ENCODE data around the gene VWA8. TPM values are rescaled to one million over a fixed set of nuclear protein-coding genes. Genes with fewer than 3 reads are reported as not detected.
"Not testable (repeated sequence)": the region's sequence is repeated elsewhere in the genome, so short reads cannot be mapped to it uniquely, and the experiment has no call there.

Gene VWA8
- total RNA-seq, 2 experiments from 2014 or later: 22.7 to 23.5 TPM

GRCh38 chr13:41820581-41821237, 140.2 kb downstream of the VWA8 start:
- ChIA-PET CTCF (no interaction called here), POLR2A (no interaction called here)

GRCh38 chr13:41816057-41816456, 144.9 kb downstream of the VWA8 start:
- ChIA-PET CTCF (no interaction called here), POLR2A (no interaction called here)

- ChIA-PET POLR2A (no interaction called here), CTCF (no interaction called here)
Observed at GRCh38 chr13:41813426-41813825, 147.5 kb downstream of the VWA8 start.

- CTCF ChIA-PET: no interaction called here
- POLR2A ChIA-PET: no interaction called here
Observed at GRCh38 chr13:41812851-41813250, 148.1 kb downstream of the VWA8 start.

GRCh38 chr13:41812237-41812636, 148.7 kb downstream of the VWA8 start:
- POLR2A ChIA-PET: no interaction called here
- CTCF ChIA-PET: no interaction called here

- POLR2A ChIA-PET: no interaction called here
- CTCF ChIA-PET: no interaction called here
Observed at GRCh38 chr13:41811588-41812021, 149.3 kb downstream of the VWA8 start.

- ChIA-PET POLR2A (no interaction called here), CTCF (no interaction called here)
Observed at GRCh38 chr13:41809962-41810361, 150.9 kb downstream of the VWA8 start.

GRCh38 chr13:41803445-41803735, 157.5 kb downstream of the VWA8 start:
- POLR2A ChIA-PET: not testable (repeated sequence)
- CTCF ChIA-PET: interaction anchor here (0.8 kb wide), 1 partner anchor 15 kb away, joined by 3 read pairs; no protein-coding TSS in a partner anchor

- ChIA-PET POLR2A (no interaction called here), CTCF (no interaction called here)
Observed at GRCh38 chr13:41802684-41803444, 158.0 kb downstream of the VWA8 start.

- POLR2A ChIA-PET: no interaction called here
- CTCF ChIA-PET: no interaction called here
Observed at GRCh38 chr13:41802043-41802683, 158.7 kb downstream of the VWA8 start.

GRCh38 chr13:41791056-41791455, 169.9 kb downstream of the VWA8 start:
- ChIA-PET CTCF (no interaction called here), POLR2A (no interaction called here)

- CTCF ChIA-PET: interaction anchor here (1.0 to 1.2 kb wide), 2 partner anchors 15 to 128 kb away, joined by 3 read pairs; no protein-coding TSS in a partner anchor
- POLR2A ChIA-PET: no interaction called here
Observed at GRCh38 chr13:41788552-41788951, 172.4 kb downstream of the VWA8 start.

- CTCF ChIA-PET: no interaction called here
Observed at GRCh38 chr13:41785402-41786172, 175.3 kb downstream of the VWA8 start.

GRCh38 chr13:41782086-41782485, 178.8 kb downstream of the VWA8 start:
- CTCF ChIA-PET: no interaction called here
- POLR2A ChIA-PET: no interaction called here

More at GRCh38 chr13:41785402-41786172, 175.3 kb downstream of the VWA8 start:
- POLR2A ChIA-PET: no interaction called here

GRCh38 chr13:41780715-41781706, 179.9 kb downstream of the VWA8 start:
- ChIA-PET CTCF (no interaction called here), POLR2A (no interaction called here)

GRCh38 chr13:41775251-41775650, 185.7 kb downstream of the VWA8 start:
- CTCF ChIA-PET: no interaction called here
- POLR2A ChIA-PET: no interaction called here

- CTCF ChIA-PET: no interaction called here
- POLR2A ChIA-PET: no interaction called here
Observed at GRCh38 chr13:41774605-41775218, 186.2 kb downstream of the VWA8 start.

- ChIA-PET POLR2A (no interaction called here), CTCF (no interaction called here)
Observed at GRCh38 chr13:41767801-41768200, 193.1 kb downstream of the VWA8 start.

GRCh38 chr13:41766439-41766838, 194.5 kb downstream of the VWA8 start:
- POLR2A ChIA-PET: no interaction called here
- CTCF ChIA-PET: interaction anchor here (1.0 kb wide), 1 partner anchor 11 kb away, joined by 3 read pairs; no protein-coding TSS in a partner anchor
